Endothelial cell of umbilical vein (primary cell): Measurements from ENCODE around the gene LRP6.

ENCODE experiments used
- CTCF ChIP-seq, 2 donors: IDR thresholded peaks; 1 replicate in 1 of 2; 2 replicates in 1 of 2; pipeline ENCODE4 v1.5.1; 2011; ENCODE audit warnings: low read length in 2 of 2, mild to moderate bottlenecking in 2 of 2, moderate library complexity in 2 of 2, control low read depth in 1 of 2, inconsistent platforms in 1 of 2, low read depth in 1 of 2; ENCODE audit not compliant: insufficient read depth in 1 of 2; ENCODE audit errors: extremely low read depth in 1 of 2
- EZH2 ChIP-seq: IDR thresholded peaks from 2 replicates; pipeline ENCODE4 v1.6.1; 2012; ENCODE audit warnings: borderline replicate concordance, low read depth, mild to moderate bottlenecking, moderate library complexity, low read length, inconsistent platforms; ENCODE audit not compliant: severe bottlenecking
- GATA2 ChIP-seq: IDR thresholded peaks from 2 replicates; pipeline ENCODE4 v1.7.0; 2011; ENCODE audit warnings: low read depth, mild to moderate bottlenecking, moderate library complexity, mixed read lengths, low read length; ENCODE audit not compliant: insufficient read length, insufficient read depth
- JUN ChIP-seq: IDR thresholded peaks from 2 replicates; pipeline ENCODE4 v1.6.1; 2011; ENCODE audit warnings: borderline replicate concordance, low read depth; ENCODE audit not compliant: insufficient read length, insufficient read depth
- MYC ChIP-seq: IDR thresholded peaks from one replicate; pipeline ENCODE4 v1.6.1; 2011; ENCODE audit warnings: mild to moderate bottlenecking, low read depth, low read length
- POLR2A ChIP-seq: IDR thresholded peaks from 2 replicates; pipeline ENCODE4 v1.6.1; 2012; ENCODE audit warnings: low read depth, mild to moderate bottlenecking, control low read depth, low read length
- POLR2AphosphoS5 ChIP-seq: IDR thresholded peaks from 2 replicates; pipeline ENCODE4 v1.6.1; 2012; ENCODE audit warnings: low read depth, mild to moderate bottlenecking, control low read depth, low read length, moderate library complexity; ENCODE audit not compliant: insufficient read depth

GRCh38 chr12:12209043-12209442, 57.8 kb downstream of the LRP6 start:
- no peak for TF ChIP-seq CTCF (IDR thresholded peaks at IDR 0.05; ENCODE audit: extremely low read depth in 1 of 2, insufficient read depth in 1 of 2, low read depth in 1 of 2, low read length in 2 of 2)
- no peak for TF ChIP-seq POLR2A
- TF ChIP-seq JUN = no peak
- TF ChIP-seq POLR2AphosphoS5 = no peak
- TF ChIP-seq EZH2 = no peak
- no peak for TF ChIP-seq MYC
- TF ChIP-seq GATA2 = no peak
